IMR-90 (cell line): ENCODE data around the gene DSE. TPM values are rescaled to one million over a fixed set of nuclear protein-coding genes. Genes with fewer than 3 reads are reported as not detected.
A peak's percentile ranks its signal among the peaks of the same experiment; 100 is the strongest.

Experiments
- ATAC-seq: fragments of 200-7000 bp; cut with Tn5 transposase; 2 replicates; pipeline ENCODE4 v1.9.1; 2020; ENCODE audit warnings: low read depth, mild to moderate bottlenecking, moderate library complexity
- BruUV-seq: library from RNA; stranded (reverse); fragments of 400-500 nt; replicated peaks from 2 replicates; lab custom pipeline; 2021; lab: Mats Ljungman, UMichigan
- CTCF ChIA-PET: fragments of 300-600 bp; formaldehyde crosslinking; extraction: SDS; loops from one replicate; lab custom pipeline; 2021; ENCODE audit warnings: antibody characterized with exemption; lab: Yijun Ruan, JAX
- POLR2A ChIA-PET: fragments of 300-600 bp; sonication (Branson Sonifier 250); formaldehyde crosslinking; loops from one replicate; lab custom pipeline; 2022; ENCODE audit warnings: antibody characterized with exemption; ENCODE audit not compliant: unreplicated experiment; lab: Charles Lee
- DNase-seq: peaks from one replicate; pipeline ENCODE4 v3.0.0; 2013
- H2AFZ ChIP-seq: replicated peaks from 2 replicates; pipeline ENCODE3; 2013; ENCODE audit warnings: low read length, mild to moderate bottlenecking; ENCODE audit not compliant: poor library complexity
- H2AK5ac ChIP-seq: 2 replicates; pipeline ENCODE4 v1.6.1; 2013; ENCODE audit warnings: low read depth, low read length, inconsistent platforms
- H2AK9ac ChIP-seq: replicated peaks from 2 replicates; pipeline ENCODE3; 2013; ENCODE audit warnings: mild to moderate bottlenecking, low read depth, low read length, moderate library complexity; ENCODE audit not compliant: poor library complexity
- H2BK120ac ChIP-seq: 2 replicates; pipeline ENCODE4 v1.6.1; 2013; ENCODE audit warnings: low read depth, low read length, inconsistent platforms
- H2BK15ac ChIP-seq: 3 replicates; pipeline ENCODE4 v1.6.1; 2013; ENCODE audit warnings: low read depth, low read length, inconsistent platforms
- H2BK20ac ChIP-seq: 2 replicates; pipeline ENCODE4 v1.6.1; 2013; ENCODE audit warnings: low read depth, mild to moderate bottlenecking, inconsistent platforms, low read length, moderate library complexity
- H2BK5ac ChIP-seq: 2 replicates; pipeline ENCODE4 v1.6.1; 2013; ENCODE audit warnings: mild to moderate bottlenecking, low read depth, low read length, inconsistent platforms; ENCODE audit not compliant: poor library complexity, severe bottlenecking
- H3K14ac ChIP-seq: replicated peaks from 2 replicates; pipeline ENCODE4 v1.6.1; 2013; ENCODE audit warnings: low read depth, low read length, inconsistent platforms
- H3K18ac ChIP-seq: 2 replicates; pipeline ENCODE4 v1.6.1; 2013; ENCODE audit warnings: low read depth, low read length, control low read depth
- H3K23ac ChIP-seq: 2 replicates; pipeline ENCODE4 v1.6.1; 2013; ENCODE audit warnings: low read depth, low read length, inconsistent platforms
- H3K27ac ChIP-seq: 2 replicates; pipeline ENCODE4 v1.5.1; 2013; ENCODE audit warnings: mild to moderate bottlenecking, control low read depth, low read length; ENCODE audit not compliant: insufficient read depth
- H3K27me3 ChIP-seq: 2 replicates; pipeline ENCODE4 v1.6.1; 2013; ENCODE audit warnings: low read length; ENCODE audit not compliant: control insufficient read depth, insufficient read depth
- H3K36me3 ChIP-seq: 2 replicates; pipeline ENCODE4 v1.6.1; 2013; ENCODE audit warnings: low read length, mixed read lengths; ENCODE audit not compliant: control insufficient read depth, insufficient read depth
- H3K4ac ChIP-seq: 2 replicates; pipeline ENCODE4 v1.6.1; 2013; ENCODE audit warnings: low read depth, low read length, inconsistent platforms
- H3K4me1 ChIP-seq: 2 replicates; pipeline ENCODE4 v1.6.1; 2013; ENCODE audit warnings: low read length, mixed read lengths; ENCODE audit not compliant: control insufficient read depth, insufficient read depth
- H3K4me2 ChIP-seq: 2 replicates; pipeline ENCODE4 v1.6.1; 2013; ENCODE audit warnings: low read depth, mild to moderate bottlenecking, control low read depth, low read length, moderate library complexity
- H3K4me3 ChIP-seq: 2 replicates; pipeline ENCODE4 v1.5.1; 2013; ENCODE audit warnings: low read depth, mild to moderate bottlenecking, control low read depth, low read length, moderate library complexity; ENCODE audit not compliant: insufficient read depth
- H3K56ac ChIP-seq: 2 replicates; pipeline ENCODE4 v1.6.1; 2013; ENCODE audit warnings: low read length, inconsistent platforms; ENCODE audit not compliant: insufficient read depth; ENCODE audit errors: extremely low read depth
- H3K79me1 ChIP-seq, 2 experiments: 2 replicates each; pipeline ENCODE4 v1.6.1; 2013; ENCODE audit warnings: low read length in 2 of 2, inconsistent platforms in 1 of 2, low read depth in 1 of 2
- H3K9ac ChIP-seq: 2 replicates; pipeline ENCODE4 v1.6.1; 2013; ENCODE audit warnings: low read depth, low read length, control low read depth
- H3K9me1 ChIP-seq: 2 replicates; pipeline ENCODE4 v1.6.1; 2013; ENCODE audit warnings: low read length, inconsistent platforms; ENCODE audit not compliant: insufficient read depth
- H3K9me3 ChIP-seq: 2 replicates; pipeline ENCODE4 v1.6.1; 2013; ENCODE audit warnings: low read length; ENCODE audit not compliant: control insufficient read depth, insufficient read depth
- H4K20me1 ChIP-seq: 2 replicates; pipeline ENCODE4 v1.6.1; 2013; ENCODE audit warnings: low read length, inconsistent platforms; ENCODE audit not compliant: insufficient read depth
- H4K5ac ChIP-seq: 2 replicates; pipeline ENCODE4 v1.6.1; 2013; ENCODE audit warnings: mild to moderate bottlenecking, low read depth, low read length, control low read depth
- H4K8ac ChIP-seq, 2 experiments: 2 replicates each; pipeline ENCODE4 v1.6.1; 2013; ENCODE audit warnings: low read depth in 2 of 2, low read length in 2 of 2, control low read depth in 1 of 2, inconsistent platforms in 1 of 2
- H4K91ac ChIP-seq: 2 replicates; pipeline ENCODE4 v1.6.1; 2013; ENCODE audit warnings: low read depth, low read length, inconsistent platforms; ENCODE audit not compliant: insufficient read depth
- BHLHE40 ChIP-seq: fragments of 150-350 bp; IDR thresholded peaks from 2 replicates; pipeline ENCODE4 v1.6.1; 2016; ENCODE audit warnings: mild to moderate bottlenecking, low read depth, low read length
- CTCF ChIP-seq: conservative IDR thresholded peaks from 2 replicates; pipeline ENCODE4 v1.5.1; 2012; ENCODE audit warnings: mild to moderate bottlenecking, low read depth, low read length, improper control_type of control experiment
- POLR2A ChIP-seq: IDR thresholded peaks from 2 replicates; pipeline ENCODE4 v1.6.1; 2012; ENCODE audit warnings: mild to moderate bottlenecking, low read depth, low read length
- RAD21 ChIP-seq: IDR thresholded peaks from 2 replicates; pipeline ENCODE4 v1.6.1; 2012; ENCODE audit warnings: low read length, improper control_type of control experiment
- USF2 ChIP-seq: fragments of 150-350 bp; IDR thresholded peaks from 2 replicates; pipeline ENCODE4 v1.6.1; 2017; ENCODE audit warnings: mild to moderate bottlenecking, antibody characterized with exemption, low read length, low read depth
- WGBS, 2 experiments: methylation state at CpG; one replicate each; pipeline versions ENCODE4 v1.1.5 to v1.1.7; 2013; ENCODE audit warnings: missing lambda C conversion rate in 2 of 2; ENCODE audit not compliant: insufficient read length in 1 of 2; ENCODE audit errors: extremely low coverage in 2 of 2; 5-methylcytosine and 5-hydroxymethylcytosine counted together
- dilution Hi-C: fragments of 300-500 bp; cut with HindIII; formaldehyde crosslinking; loops from one replicate; pipeline ENCODE4 v1.14.3; 2018; ENCODE audit warnings: low sequenced_read_pairs; ENCODE audit not compliant: unreplicated experiment
- in situ Hi-C: fragments of 300-500 bp; cut with MboI; formaldehyde crosslinking; loops from 3 replicates; pipeline ENCODE4 v1.14.3; 2019; ENCODE audit warnings: low sequenced_read_pairs, inconsistent platforms, mixed read lengths
- intact Hi-C: fragments of 100-400 bp; cut with micrococcal nuclease; formaldehyde crosslinking; loops from 2 replicates; pipeline ENCODE4 v1.10.0; 2022
- polyA plus RNA-seq, 3 experiments: library from polyadenylated mRNA; depleted of rRNA; stranded (reverse); fragments of >200 nt; gene quantifications; 2 replicates each; pipeline ENCODE4 v1.2.3, GENCODE V29; 2012; ENCODE audit warnings: low replicate concordance in 1 of 3
- total RNA-seq: library from RNA; depleted of rRNA; stranded (reverse); fragments of >200 nt; gene quantifications from 2 replicates; pipeline ENCODE4 v1.2.3, GENCODE V29; 2012

DSE gene
- total and polyA plus RNA-seq, 2 of the 4 experiments (the other 2 are of a cell fraction), result 48.0 to 154 TPM

- dilution Hi-C loops (no loop called here), intact Hi-C loops (no loop called here), in situ Hi-C loops (no loop called here)
- H3K23ac ChIP-seq, result no peak overlapping the region
- H4K8ac ChIP-seq, result no peak overlapping the region
- H2BK120ac ChIP-seq, result no peak overlapping the region
- peaks cover 5% of the 10 kb centered on the region for H3K36me3 ChIP-seq
- peak overlapping the region; percentile 20 for H2BK5ac ChIP-seq
- no peak overlapping the region for H3K27ac ChIP-seq
- peaks cover 19% of the 10 kb centered on the region for H3K9me1 ChIP-seq
- no peak for ATAC-seq
- no peak overlapping the region for H3K56ac ChIP-seq
- CTCF ChIA-PET, result interaction anchor here (2.3 kb wide), 1 partner anchor 114 kb away, joined by 13 read pairs; no protein-coding TSS in a partner anchor
- no peak overlapping the region for H2AFZ ChIP-seq
- H3K27me3 ChIP-seq, result no peaks in the 10 kb centered on the region
- POLR2A ChIA-PET, result no interaction called here
- peaks cover 26% of the 10 kb centered on the region for H3K4me1 ChIP-seq
- no peak overlapping the region for H2BK20ac ChIP-seq
- H3K18ac ChIP-seq, result no peak overlapping the region
- peak; percentile 16 for DNase-seq
- H3K9ac ChIP-seq, result no peak overlapping the region
- BruUV-seq, result no TSS peak
- H3K4me3 ChIP-seq, result no peak overlapping the region
- peaks cover 24 to 52% of the 10 kb centered on the region in 2 experiments for H3K79me1 ChIP-seq
- H2BK15ac ChIP-seq, result no peak overlapping the region
- peaks cover 3% of the 10 kb centered on the region; the same call in 1 of the 2 replicates for H4K20me1 ChIP-seq
- H3K14ac ChIP-seq, result no peak overlapping the region
- no peak overlapping the region for H3K4me2 ChIP-seq
- no peak overlapping the region for H2AK5ac ChIP-seq
- H4K5ac ChIP-seq, result no peak overlapping the region
- no peak overlapping the region; the same call in 1 of the 2 replicates for H3K4ac ChIP-seq
- no CpG with 5 or more reads among the region's 2 CpGs for WGBS, 2 experiments
- H4K91ac ChIP-seq, result no peak overlapping the region
- H2AK9ac ChIP-seq, result no peak overlapping the region
- no peaks in the 10 kb centered on the region for H3K9me3 ChIP-seq
- TF ChIP-seq CTCF (0 out of 2 replicates have a peak, but pooled peaks have one; percentile 27), BHLHE40 (no peak), POLR2A (no peak), RAD21 (peak; percentile 18; the same call in 1 of the 2 replicates), USF2 (no peak)
Measured at GRCh38 chr6:116402108-116402937, 31.6 kb downstream of the DSE start.
